Endothelial cell of umbilical vein (primary cell): ENCODE results near the gene PRR16. TPM values are rescaled to one million over a fixed set of nuclear protein-coding genes. Genes with fewer than 3 reads are reported as not detected.

ENCODE experiments used
- BruUV-seq: library from RNA; stranded (reverse); fragments of 400-500 nt; replicated peaks from 2 replicates; lab custom pipeline; 2021; lab: Mats Ljungman, UMichigan
- CTCF ChIA-PET: fragments of 300-600, 350-600 bp; sonication (Branson Sonifier 250); formaldehyde crosslinking; loops from one replicate; lab custom pipeline; 2021; ENCODE audit warnings: antibody characterized with exemption, inconsistent platforms; lab: Charles Lee
- POLR2A ChIA-PET: fragments of 300-600, 350-600 bp; sonication (Branson Sonifier 250); formaldehyde crosslinking; loops from one replicate; lab custom pipeline; 2021; ENCODE audit warnings: antibody characterized with exemption, inconsistent platforms; lab: Charles Lee
- DNase-seq: peaks from one replicate; pipeline ENCODE4 v3.0.0-alpha.2; 2011; ENCODE audit warnings: low read depth, low spot score
- FAIRE-seq: peaks from 2 replicates; lab custom pipeline; 2011; peaks lifted over from hg19 to GRCh38; lab: Jason Lieb, UNC
- H2AFZ ChIP-seq: 2 replicates; pipeline ENCODE4 v1.6.0; 2012; ENCODE audit warnings: low read depth, low read length, control low read depth, inconsistent platforms
- H3K27ac ChIP-seq: 2 replicates; pipeline ENCODE4 v1.5.1; 2011; ENCODE audit warnings: low read depth, mild to moderate bottlenecking, control low read depth, low read length, moderate library complexity; ENCODE audit not compliant: insufficient read depth
- H3K27me3 ChIP-seq, 2 experiments: 2 replicates each; pipeline versions ENCODE4 v1.6.0 to v1.6.1; 2011; ENCODE audit warnings: low read length in 2 of 2, mixed read lengths in 1 of 2; ENCODE audit not compliant: control insufficient read depth in 2 of 2, insufficient read depth in 2 of 2
- H3K36me3 ChIP-seq, 2 experiments: 2 replicates in 1 of 2; 3 replicates in 1 of 2; pipeline ENCODE4 v1.5.1; 2011; ENCODE audit warnings: low read length in 2 of 2, mild to moderate bottlenecking in 1 of 2, moderate library complexity in 1 of 2; ENCODE audit not compliant: control insufficient read depth in 2 of 2, insufficient read depth in 2 of 2; ENCODE audit errors: extremely low read depth in 1 of 2
- H3K4me1 ChIP-seq: 3 replicates; pipeline ENCODE4 v1.5.1; 2011; ENCODE audit warnings: mild to moderate bottlenecking, low read length; ENCODE audit not compliant: control insufficient read depth, insufficient read depth; ENCODE audit errors: extremely low read depth
- H3K4me2 ChIP-seq: 2 replicates; pipeline ENCODE4 v1.6.1; 2011; ENCODE audit warnings: low read length, control low read depth, mixed read lengths; ENCODE audit not compliant: insufficient read depth
- H3K4me3 ChIP-seq, 3 experiments: fragments of 200-600 bp in 1 of 3; sonication (generic), shearing (Covaris generic) in 1 of 3; replicated peaks in 1 of 3; 2 replicates each; pipeline ENCODE4 v1.5.1; 2011 to 2016; ENCODE audit warnings: control low read depth in 3 of 3, low read length in 3 of 3, mild to moderate bottlenecking in 2 of 3, inconsistent platforms in 1 of 3, low read depth in 1 of 3, moderate library complexity in 1 of 3; ENCODE audit not compliant: insufficient read depth in 1 of 3
- H3K79me2 ChIP-seq: 2 replicates; pipeline ENCODE4 v1.6.0; 2012; ENCODE audit warnings: low read length, inconsistent platforms; ENCODE audit not compliant: control insufficient read depth, insufficient read depth
- H3K9ac ChIP-seq: replicated peaks from 2 replicates; pipeline ENCODE3; 2011; ENCODE audit warnings: low read length, control low read depth; ENCODE audit not compliant: insufficient read depth; ENCODE audit errors: extremely low read depth
- H3K9me1 ChIP-seq: replicated peaks from 3 replicates; pipeline ENCODE4 v1.6.0; 2011; ENCODE audit warnings: mild to moderate bottlenecking, low read length; ENCODE audit not compliant: control insufficient read depth, insufficient read depth; ENCODE audit errors: extremely low read depth
- H3K9me3 ChIP-seq: replicated peaks from 2 replicates; pipeline ENCODE4 v1.5.1; 2012; ENCODE audit warnings: low read length, inconsistent platforms; ENCODE audit not compliant: control insufficient read depth, insufficient read depth
- H4K20me1 ChIP-seq: replicated peaks from 2 replicates; pipeline ENCODE3; 2011; ENCODE audit warnings: mild to moderate bottlenecking, low read length; ENCODE audit not compliant: control insufficient read depth, insufficient read depth; ENCODE audit errors: extremely low read depth
- EZH2 ChIP-seq: IDR thresholded peaks from 2 replicates; pipeline ENCODE4 v1.6.1; 2012; ENCODE audit warnings: borderline replicate concordance, low read depth, mild to moderate bottlenecking, moderate library complexity, low read length, inconsistent platforms; ENCODE audit not compliant: severe bottlenecking
- FOS ChIP-seq: IDR thresholded peaks from 2 replicates; pipeline ENCODE4 v1.6.1; 2011; ENCODE audit warnings: mild to moderate bottlenecking, low read length, moderate library complexity, borderline replicate concordance; ENCODE audit not compliant: insufficient read depth
- GATA2 ChIP-seq: IDR thresholded peaks from 2 replicates; pipeline ENCODE4 v1.7.0; 2011; ENCODE audit warnings: low read depth, mild to moderate bottlenecking, moderate library complexity, mixed read lengths, low read length; ENCODE audit not compliant: insufficient read length, insufficient read depth
- JUN ChIP-seq: IDR thresholded peaks from 2 replicates; pipeline ENCODE4 v1.6.1; 2011; ENCODE audit warnings: borderline replicate concordance, low read depth; ENCODE audit not compliant: insufficient read length, insufficient read depth
- MYC ChIP-seq: IDR thresholded peaks from one replicate; pipeline ENCODE4 v1.6.1; 2011; ENCODE audit warnings: mild to moderate bottlenecking, low read depth, low read length
- POLR2A ChIP-seq: IDR thresholded peaks from 2 replicates; pipeline ENCODE4 v1.6.1; 2012; ENCODE audit warnings: low read depth, mild to moderate bottlenecking, control low read depth, low read length
- POLR2AphosphoS5 ChIP-seq: IDR thresholded peaks from 2 replicates; pipeline ENCODE4 v1.6.1; 2012; ENCODE audit warnings: low read depth, mild to moderate bottlenecking, control low read depth, low read length, moderate library complexity; ENCODE audit not compliant: insufficient read depth
- dilution Hi-C: fragments of 300-500 bp; cut with MboI; formaldehyde crosslinking; loops from one replicate; pipeline ENCODE4 v1.15.0; 2019; ENCODE audit warnings: low sequenced_read_pairs; ENCODE audit not compliant: extremely low pct_ligation_motif_present
- intact Hi-C: fragments of 100-400 bp; cut with micrococcal nuclease; formaldehyde crosslinking; loops from one replicate; pipeline ENCODE4 v1.10.0; 2022
- polyA plus RNA-seq, 4 experiments: library from polyadenylated mRNA; depleted of rRNA in 3 of 4; stranded (reverse) in 3 of 4; unstranded in 1 of 4; fragments of >200 nt; gene quantifications; 2 replicates each; pipeline versions ENCODE4 v1.2.1 to v1.2.3, GENCODE V29; 2011 to 2012; ENCODE audit warnings: missing spikeins in 1 of 4
- total RNA-seq: library from RNA; stranded (reverse); gene quantifications from 2 replicates; pipeline ENCODE4 v1.2.3, GENCODE V29; 2021
- TF ChIP-seq, protein P1 (sequence below): IDR thresholded peaks from 2 replicates; pipeline ENCODE4 v1.6.1; 2011; ENCODE audit not compliant: insufficient read depth, insufficient read length
- TF ChIP-seq, protein P2 (sequence below), 2 donors: IDR thresholded peaks; 1 replicate in 1 of 2; 2 replicates in 1 of 2; pipeline ENCODE4 v1.5.1; 2011; ENCODE audit warnings: low read length in 2 of 2, mild to moderate bottlenecking in 2 of 2, moderate library complexity in 2 of 2, control low read depth in 1 of 2, inconsistent platforms in 1 of 2, low read depth in 1 of 2; ENCODE audit not compliant: insufficient read depth in 1 of 2; ENCODE audit errors: extremely low read depth in 1 of 2

PRR16 gene
- total and polyA plus RNA-seq, 2 donors (not counting 3 experiments of a cell fraction or from before 2014, with no cell fraction given) = 0.91 to 1.2 TPM

DNA sequence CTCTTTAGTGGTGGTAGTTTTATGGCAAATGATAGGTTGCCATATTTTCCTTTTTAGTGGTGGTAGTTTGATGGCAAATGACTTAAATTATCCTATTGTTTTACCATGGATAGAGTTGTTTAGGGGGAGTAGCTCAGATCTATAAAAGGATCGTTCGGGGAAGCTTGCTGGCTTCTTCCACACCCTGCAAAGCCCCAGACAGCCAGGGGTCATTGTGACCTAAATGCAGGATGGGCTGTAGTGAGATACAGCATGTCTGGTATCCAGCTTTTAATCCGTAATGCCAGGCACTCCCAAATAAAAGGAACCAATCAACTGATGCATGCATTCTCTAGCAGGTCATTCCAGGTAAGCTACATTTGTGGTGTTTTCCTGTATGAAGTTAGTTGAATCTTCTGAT lies 67.1 kb downstream of the PRR16 start:
- dilution Hi-C loops = no loop called here
- TF ChIP-seq, protein P1, sequence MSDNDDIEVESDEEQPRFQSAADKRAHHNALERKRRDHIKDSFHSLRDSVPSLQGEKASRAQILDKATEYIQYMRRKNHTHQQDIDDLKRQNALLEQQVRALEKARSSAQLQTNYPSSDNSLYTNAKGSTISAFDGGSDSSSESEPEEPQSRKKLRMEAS = no peak
- TF ChIP-seq POLR2AphosphoS5 = no peak
- no peak for TF ChIP-seq JUN
- no peak for TF ChIP-seq POLR2A
- no peak for TF ChIP-seq MYC
- TF ChIP-seq EZH2 = no peak
- no peak for TF ChIP-seq GATA2
- TF ChIP-seq, protein P2, sequence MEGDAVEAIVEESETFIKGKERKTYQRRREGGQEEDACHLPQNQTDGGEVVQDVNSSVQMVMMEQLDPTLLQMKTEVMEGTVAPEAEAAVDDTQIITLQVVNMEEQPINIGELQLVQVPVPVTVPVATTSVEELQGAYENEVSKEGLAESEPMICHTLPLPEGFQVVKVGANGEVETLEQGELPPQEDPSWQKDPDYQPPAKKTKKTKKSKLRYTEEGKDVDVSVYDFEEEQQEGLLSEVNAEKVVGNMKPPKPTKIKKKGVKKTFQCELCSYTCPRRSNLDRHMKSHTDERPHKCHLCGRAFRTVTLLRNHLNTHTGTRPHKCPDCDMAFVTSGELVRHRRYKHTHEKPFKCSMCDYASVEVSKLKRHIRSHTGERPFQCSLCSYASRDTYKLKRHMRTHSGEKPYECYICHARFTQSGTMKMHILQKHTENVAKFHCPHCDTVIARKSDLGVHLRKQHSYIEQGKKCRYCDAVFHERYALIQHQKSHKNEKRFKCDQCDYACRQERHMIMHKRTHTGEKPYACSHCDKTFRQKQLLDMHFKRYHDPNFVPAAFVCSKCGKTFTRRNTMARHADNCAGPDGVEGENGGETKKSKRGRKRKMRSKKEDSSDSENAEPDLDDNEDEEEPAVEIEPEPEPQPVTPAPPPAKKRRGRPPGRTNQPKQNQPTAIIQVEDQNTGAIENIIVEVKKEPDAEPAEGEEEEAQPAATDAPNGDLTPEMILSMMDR (IDR thresholded peaks at IDR 0.05; ENCODE audit: extremely low read depth in 1 of 2, insufficient read depth in 1 of 2, low read depth in 1 of 2, low read length in 2 of 2) = no peak
- TF ChIP-seq FOS = no peak
- H3K4me2 ChIP-seq = no peak overlapping the region
- no peak overlapping the region for H3K9ac ChIP-seq
- no peak overlapping the region for H3K27ac ChIP-seq
- H2AFZ ChIP-seq = no peak overlapping the region
- intact Hi-C loops = loop anchor here (10.0 kb wide), 1 partner anchor 466 kb away; no protein-coding TSS in a partner anchor
- no peak overlapping the region for H3K4me3 ChIP-seq
- H3K36me3 ChIP-seq = no peaks in the 10 kb centered on the region
- H3K79me2 ChIP-seq = no peaks in the 10 kb centered on the region
- H3K9me3 ChIP-seq = no peaks in the 10 kb centered on the region
- DNase-seq (no peak), FAIRE-seq (no peak)
- no peaks in the 10 kb centered on the region for H3K27me3 ChIP-seq
- H4K20me1 ChIP-seq = no peaks in the 10 kb centered on the region
- H3K4me1 ChIP-seq = no peaks in the 10 kb centered on the region
- BruUV-seq = no TSS peak
- POLR2A ChIA-PET = no interaction called here
- no peaks in the 10 kb centered on the region for H3K9me1 ChIP-seq
- CTCF ChIA-PET = interaction anchor here (0.9 kb wide), 1 partner anchor 25 kb away, joined by 3 read pairs; no protein-coding TSS in a partner anchor
